IPS DF 6.9 (cell line): ENCODE data around the gene TECPR2.
"Not testable (repeated sequence)": the region's sequence is repeated elsewhere in the genome, so short reads cannot be mapped to it uniquely, and the experiment has no call there.

Source experiments
- DNase-seq: peaks from one replicate; pipeline ENCODE4 v3.0.0-alpha.2; 2013; ENCODE audit warnings: low read depth, low spot score
- H3K27ac ChIP-seq: one replicate; pipeline ENCODE4 v1.5.1; 2013; ENCODE audit warnings: low read length, control low read depth
- H3K27me3 ChIP-seq: 2 replicates; pipeline ENCODE4 v1.6.1; 2013; ENCODE audit warnings: mild to moderate bottlenecking, low read length; ENCODE audit not compliant: control insufficient read depth, insufficient read depth
- H3K36me3 ChIP-seq: 2 replicates; pipeline ENCODE4 v1.6.1; 2013; ENCODE audit warnings: low read length; ENCODE audit not compliant: control insufficient read depth, insufficient read depth
- H3K4me1 ChIP-seq: 2 replicates; pipeline ENCODE4 v1.6.1; 2013; ENCODE audit warnings: low read length; ENCODE audit not compliant: control insufficient read depth, insufficient read depth
- H3K4me3 ChIP-seq: 2 replicates; pipeline ENCODE4 v1.5.1; 2013; ENCODE audit warnings: mild to moderate bottlenecking, low read length
- H3K9me3 ChIP-seq: 2 replicates; pipeline ENCODE4 v1.6.1; 2013; ENCODE audit warnings: low read length, inconsistent platforms; ENCODE audit not compliant: control insufficient read depth, insufficient read depth
- WGBS: extraction: QIAGEN DNeasy Blood & Tissue Kit; methylation state at CpG from one replicate; pipeline ENCODE4 v1.1.7; 2013; ENCODE audit warnings: mixed read lengths, missing lambda C conversion rate; ENCODE audit not compliant: insufficient read length, insufficient coverage; 5-methylcytosine and 5-hydroxymethylcytosine counted together

TECPR2 gene

DNA sequence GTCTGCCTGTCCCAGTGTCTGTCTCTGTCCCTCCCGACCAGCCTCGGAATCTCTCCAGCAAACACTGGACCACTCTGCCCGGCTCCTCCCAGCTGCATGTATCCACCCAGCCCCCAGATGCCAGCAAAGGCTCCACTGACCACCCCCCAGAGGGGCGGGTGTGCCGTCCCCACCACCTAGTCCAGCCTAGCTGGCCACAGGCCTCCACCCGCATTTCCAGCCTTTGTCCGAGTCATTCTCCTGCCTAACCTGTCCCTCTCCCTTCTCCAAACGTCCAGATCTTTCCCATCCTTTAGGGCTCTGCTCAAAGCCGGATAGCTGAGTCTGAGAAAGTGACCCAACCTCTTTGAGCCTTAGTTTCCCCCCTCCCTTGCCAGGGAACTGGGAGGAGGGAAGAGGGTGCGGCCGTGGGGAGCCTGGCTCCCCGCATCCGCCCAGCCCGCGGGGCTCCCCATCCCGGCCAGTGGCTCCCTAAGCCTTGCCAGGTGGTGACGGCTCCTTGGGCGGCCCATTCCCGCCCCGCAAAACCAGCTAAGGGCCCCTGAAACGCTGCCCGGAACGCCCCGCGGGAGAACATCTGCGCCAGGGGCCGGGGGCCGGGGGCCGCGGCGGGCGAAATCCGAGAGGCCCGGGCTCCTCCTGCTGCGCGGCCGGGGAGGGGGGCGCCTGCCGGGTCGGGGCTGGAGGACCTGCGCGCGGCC lies 181.5 kb downstream of the TECPR2 start:
- Histone ChIP-seq H3K27me3 (no peaks in the 10 kb centered on the region; the same call in 1 of the 2 replicates), H3K36me3 (no peaks in the 10 kb centered on the region), H3K27ac (no peak overlapping the region), H3K4me3 (peak overlapping the region; percentile 42; the same call in 1 of the 2 replicates), H3K9me3 (no peaks in the 10 kb centered on the region), H3K4me1 (peaks cover 7% of the 10 kb centered on the region)
- WGBS: no CpG with 5 or more reads among the region's 43 CpGs
- DNase-seq: no peak

DNA sequence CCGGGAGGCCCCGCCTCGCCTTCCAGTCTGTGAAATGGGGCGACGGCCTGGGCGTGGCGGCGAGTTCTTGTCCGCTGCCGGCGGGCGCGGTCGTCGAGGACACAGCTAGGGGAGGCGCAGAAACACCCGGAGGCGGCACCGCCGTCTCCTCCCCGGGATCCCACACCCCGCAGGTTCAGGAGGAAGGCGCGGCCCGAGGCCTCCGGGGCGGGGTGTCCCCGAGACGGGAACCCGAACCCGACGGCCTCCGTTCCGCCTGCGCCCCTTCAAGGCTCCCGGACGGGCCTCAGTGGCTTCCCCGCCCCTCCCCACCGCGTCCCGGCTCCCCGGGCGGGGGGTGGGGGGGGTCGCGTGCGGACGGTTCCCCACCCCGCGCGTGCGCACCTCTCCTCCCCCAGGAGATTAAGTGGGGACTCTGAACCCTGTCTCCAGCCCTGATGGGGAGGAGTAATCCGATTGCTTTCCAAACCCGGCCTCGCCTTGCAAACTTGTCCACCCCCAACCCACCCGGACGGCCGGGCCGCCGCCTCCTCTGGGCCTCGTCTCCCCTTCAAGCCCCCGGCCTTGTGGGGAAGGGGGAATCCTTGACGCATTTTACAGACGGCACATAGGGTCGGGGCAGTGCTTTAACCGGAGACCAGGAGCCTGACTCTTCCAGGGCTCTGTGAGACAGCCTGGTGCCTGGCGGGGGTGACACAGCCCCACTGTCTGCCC lies 182.2 kb downstream of the TECPR2 start:
- no CpG with 5 or more reads among the region's 66 CpGs for WGBS
- Histone ChIP-seq H3K27me3 (no peaks in the 10 kb centered on the region; the same call in 1 of the 2 replicates), H3K27ac (no peak overlapping the region), H3K36me3 (no peaks in the 10 kb centered on the region), H3K4me3 (peak overlapping the region; percentile 42; the same call in 1 of the 2 replicates), H3K4me1 (peaks cover 7% of the 10 kb centered on the region), H3K9me3 (no peaks in the 10 kb centered on the region)
- no peak for DNase-seq

DNA sequence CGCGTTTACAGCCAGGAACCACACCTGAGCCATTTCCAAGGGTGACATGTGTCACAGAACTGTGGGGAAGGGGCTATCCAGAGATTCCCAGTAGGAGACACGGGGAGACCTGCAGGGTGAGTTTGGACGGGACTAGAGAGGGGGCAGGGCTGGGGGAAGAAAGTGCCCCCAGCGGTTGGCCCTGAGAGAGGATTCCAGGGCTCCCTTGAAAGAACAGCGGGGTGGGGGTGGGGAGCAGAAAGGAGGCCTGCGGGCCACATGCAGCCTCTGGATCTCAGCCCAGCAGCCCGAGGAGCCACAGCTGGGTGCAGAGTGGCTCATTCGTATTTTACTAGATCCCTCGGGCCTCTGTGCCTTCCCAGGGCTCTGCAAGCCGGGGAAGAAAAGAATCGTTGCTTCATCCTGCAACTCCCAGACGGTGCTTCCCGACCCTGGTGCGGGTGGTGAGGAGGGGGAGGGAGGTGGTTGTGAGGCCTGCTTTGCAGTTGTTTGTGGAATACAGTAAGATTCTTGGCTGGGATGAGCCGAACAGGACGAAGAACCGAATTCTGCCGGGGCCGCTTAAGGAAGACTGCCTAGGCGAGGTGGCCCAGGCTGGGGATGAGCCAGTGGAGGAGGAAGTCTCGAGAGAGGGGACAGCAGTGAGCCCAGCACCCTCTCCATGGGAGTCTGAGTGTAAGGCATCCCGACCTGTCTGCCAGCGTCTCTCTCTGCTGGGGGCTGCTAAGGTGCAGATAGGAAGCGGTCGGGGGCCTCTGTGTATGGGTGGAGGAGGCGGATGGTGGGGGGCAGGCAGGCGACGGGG lies 182.9 kb downstream of the TECPR2 start:
- Histone ChIP-seq H3K27me3 (no peaks in the 10 kb centered on the region; the same call in 1 of the 2 replicates), H3K4me3 (peak overlapping the region; percentile 7; the same call in 1 of the 2 replicates), H3K27ac (no peak overlapping the region), H3K36me3 (no peaks in the 10 kb centered on the region), H3K9me3 (no peaks in the 10 kb centered on the region), H3K4me1 (peaks cover 3% of the 10 kb centered on the region; the same call in 1 of the 2 replicates)
- WGBS: no CpG with 5 or more reads among the region's 29 CpGs
- no peak for DNase-seq

DNA sequence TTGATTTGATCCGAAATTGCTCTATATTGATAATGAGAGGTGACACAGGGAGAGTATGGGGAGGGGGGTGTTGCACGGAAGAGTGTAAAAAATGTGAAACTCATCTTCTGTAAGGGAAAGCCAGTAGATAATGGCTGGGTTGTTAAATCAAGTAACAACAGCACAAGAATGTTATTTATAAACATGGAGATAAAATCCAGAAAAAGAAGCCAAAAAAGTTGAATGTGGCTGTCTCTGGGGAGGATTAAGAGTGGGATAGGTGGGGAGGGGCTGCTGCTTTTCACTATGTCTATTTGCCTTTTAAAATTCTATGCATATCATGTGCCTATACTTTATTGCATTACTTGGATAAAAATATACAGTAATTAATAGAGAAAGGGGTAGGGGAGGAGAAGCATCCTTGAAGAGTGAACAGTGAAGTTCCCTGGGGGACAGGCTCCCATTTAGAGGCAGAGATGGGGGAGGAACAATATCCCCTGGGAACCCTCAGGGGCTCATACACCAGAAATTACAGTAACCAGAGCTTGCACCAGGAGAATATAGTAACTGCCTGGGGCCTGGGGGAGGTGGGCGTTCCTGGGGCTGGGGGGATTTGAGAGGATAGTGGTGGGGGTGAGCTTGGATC lies 186.0 kb downstream of the TECPR2 start:
- DNase-seq: no peak
- Histone ChIP-seq H3K27me3 (no peaks in the 10 kb centered on the region; the same call in 1 of the 2 replicates), H3K9me3 (no peaks in the 10 kb centered on the region), H3K27ac (no peak overlapping the region), H3K36me3 (no peaks in the 10 kb centered on the region), H3K4me3 (no peak overlapping the region), H3K4me1 (peaks cover 1% of the 10 kb centered on the region)
- WGBS: no CpG with 5 or more reads among the region's 3 CpGs

DNA sequence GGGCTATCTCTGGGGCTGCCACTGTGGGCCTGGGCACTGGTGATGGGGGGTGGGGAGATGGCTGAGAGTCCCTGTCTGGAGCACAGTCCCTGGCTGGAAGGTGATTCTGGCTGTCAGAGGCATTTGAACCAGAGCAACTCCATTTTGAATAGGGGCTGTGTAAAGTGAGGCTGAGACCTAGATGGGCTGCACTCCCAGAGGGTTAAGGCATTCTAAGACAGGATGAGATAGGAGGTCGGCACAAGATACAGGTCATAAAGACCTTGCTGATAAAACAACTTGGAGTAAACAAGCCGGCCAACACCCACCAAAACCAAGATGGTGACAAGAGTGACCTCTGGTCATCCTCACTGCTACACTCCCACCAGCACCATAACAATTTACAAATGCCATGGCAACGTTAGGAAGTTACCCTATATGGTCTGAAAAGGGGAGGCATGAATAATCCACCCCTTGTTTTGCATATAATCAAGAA lies 188.2 kb downstream of the TECPR2 start:
- not testable (repeated sequence) for H3K27ac ChIP-seq, H3K9me3 ChIP-seq, H3K4me3 ChIP-seq, H3K4me1 ChIP-seq, H3K36me3 ChIP-seq, DNase-seq, H3K27me3 ChIP-seq
- WGBS: no CpG with 5 or more reads among the region's 3 CpGs
